MM.1S (cell line): ENCODE data around the gene ULK1.

Experiments used
- CTCF ChIP-seq: fragments of 300-600 bp; sonication (generic); IDR thresholded peaks from 2 replicates; pipeline ENCODE4 v1.5.1; 2016; ENCODE audit warnings: antibody characterized with exemption, low read length, mixed read lengths
- EZH2 ChIP-seq: fragments of 300-600 bp; sonication (generic); optimal IDR thresholded peaks from 2 replicates; pipeline ENCODE3; 2017; ENCODE audit warnings: low read depth, mild to moderate bottlenecking, antibody characterized with exemption, low read length, mixed read lengths
- EZH2phosphoT487 ChIP-seq: fragments of 300-600 bp; sonication (generic); IDR thresholded peaks from 2 replicates; pipeline ENCODE4 v1.6.1; 2018; ENCODE audit warnings: antibody characterized with exemption, low read length

GRCh38 chr12:131896811-131897270 is 2.4 kb downstream of the ULK1 start:
- TF ChIP-seq CTCF, result no peak
- TF ChIP-seq EZH2, result no peak
- TF ChIP-seq EZH2phosphoT487, result no peak
